Stimulated activated CD4-positive, alpha-beta T cell treated with anti-CD3 and anti-CD28 coated beads, Interleukin-12 subunit alpha, Interleukin-12 subunit beta, amount 100 ng/mL, for 4 hours (primary cell): ENCODE results near the gene TEX28.
"Not testable (repeated sequence)": the region's sequence is repeated elsewhere in the genome, so short reads cannot be mapped to it uniquely, and the experiment has no call there.

Source experiments
- DNase-seq: peaks from one replicate; pipeline ENCODE4 v3.0.0-alpha.2; 2020

The TEX28 gene

GRCh38 chrX:154310616-154311536, 16.0 kb upstream of the TEX28 start:
- DNase-seq: no peak

GRCh38 chrX:154309041-154309775, 14.3 kb upstream of the TEX28 start:
- no peak for DNase-seq

- peak; percentile 74 for DNase-seq
Measured at GRCh38 chrX:154308108-154308946, 13.4 kb upstream of the TEX28 start.

- DNase-seq: no peak
Measured at GRCh38 chrX:154307202-154307601, 12.3 kb upstream of the TEX28 start.

- DNase-seq: no peak
Measured at GRCh38 chrX:154305541-154306205, 10.7 kb upstream of the TEX28 start.

GRCh38 chrX:154304846-154305245, 9.9 kb upstream of the TEX28 start:
- no peak for DNase-seq

- DNase-seq: no peak
Measured at GRCh38 chrX:154303476-154303875, 8.6 kb upstream of the TEX28 start.

- not testable (repeated sequence) for DNase-seq
Measured at GRCh38 chrX:154302998-154303397, 8.1 kb upstream of the TEX28 start.

- no peak for DNase-seq
Measured at GRCh38 chrX:154300816-154301215, 5.9 kb upstream of the TEX28 start.

- DNase-seq: no peak
Measured at GRCh38 chrX:154298312-154298711, 3.4 kb upstream of the TEX28 start.

GRCh38 chrX:154296731-154297130, 1.8 kb upstream of the TEX28 start:
- no peak for DNase-seq

GRCh38 chrX:154295664-154296310, 863 bp upstream of the TEX28 start, which contains the start of gene TKTL1:
TSS of gene TKTL1 (plus strand) at chrX:154295795. CDS start at chrX:154295860, 65 bp downstream.
- DNase-seq: no peak

GRCh38 chrX:154286406-154286805, 8.5 kb downstream of the TEX28 start:
- DNase-seq: not testable (repeated sequence)

- DNase-seq: not testable (repeated sequence)
Measured at GRCh38 chrX:154284489-154285338, 10.2 kb downstream of the TEX28 start.

GRCh38 chrX:154269245-154269644, 25.7 kb downstream of the TEX28 start:
- not testable (repeated sequence) for DNase-seq

GRCh38 chrX:154263072-154263471, 31.9 kb downstream of the TEX28 start:
- not testable (repeated sequence) for DNase-seq

GRCh38 chrX:154258711-154259110, 36.2 kb downstream of the TEX28 start:
- DNase-seq: not testable (repeated sequence)

- DNase-seq: not testable (repeated sequence)
Measured at GRCh38 chrX:154257282-154257681, 37.6 kb downstream of the TEX28 start, which contains the start of gene OPN1MW3. TSS of gene OPN1MW3 (plus strand) at chrX:154257582. CDS start at chrX:154257620, 38 bp downstream.

GRCh38 chrX:154248076-154248475, 46.8 kb downstream of the TEX28 start:
- not testable (repeated sequence) for DNase-seq

GRCh38 chrX:154247377-154248045, 47.4 kb downstream of the TEX28 start:
- not testable (repeated sequence) for DNase-seq
